HL-60 (cell line): ENCODE data around the gene ELOVL6.

Source experiments
- DNase-seq, 2 experiments: peaks; one replicate each; pipeline ENCODE4 v3.0.0-alpha.2; 2010 to 2020; ENCODE audit warnings: low read depth in 1 of 2, low spot score in 1 of 2
- H3K27ac ChIP-seq: fragments of 250-450 bp; sonication (Bioruptor Pico); replicated peaks from 2 replicates; pipeline ENCODE4 v1.5.1; 2020; ENCODE audit warnings: mild to moderate bottlenecking, moderate library complexity
- H3K27me3 ChIP-seq: fragments of 250-450 bp; sonication (Bioruptor Pico); 2 replicates; pipeline ENCODE4 v1.5.1; 2021; ENCODE audit warnings: mild to moderate bottlenecking, moderate library complexity; ENCODE audit not compliant: insufficient read depth, poor library complexity, severe bottlenecking
- H3K4me3 ChIP-seq: replicated peaks from 2 replicates; pipeline ENCODE4 v1.5.1; 2011; ENCODE audit warnings: mild to moderate bottlenecking, control low read depth, low read length; ENCODE audit not compliant: insufficient read depth
- CTCF ChIP-seq: IDR thresholded peaks from one replicate; pipeline ENCODE4 v1.5.1; 2011; ENCODE audit warnings: low read length, control low read depth, inconsistent platforms; ENCODE audit not compliant: insufficient read depth
- GABPA ChIP-seq: IDR thresholded peaks from 2 replicates; pipeline ENCODE4 v1.6.1; 2012; ENCODE audit warnings: low read depth
- POLR2AphosphoS5 ChIP-seq: IDR thresholded peaks from 2 replicates; pipeline ENCODE4 v1.6.1; 2012; ENCODE audit warnings: low read depth
- REST ChIP-seq: IDR thresholded peaks from 2 replicates; pipeline ENCODE4 v1.6.1; 2012; ENCODE audit warnings: low read depth; ENCODE audit not compliant: insufficient replicate concordance
- SPI1 ChIP-seq: IDR thresholded peaks from 2 replicates; pipeline ENCODE4 v1.6.1; 2012; ENCODE audit warnings: low read depth, mild to moderate bottlenecking, borderline replicate concordance

Gene ELOVL6

DNA sequence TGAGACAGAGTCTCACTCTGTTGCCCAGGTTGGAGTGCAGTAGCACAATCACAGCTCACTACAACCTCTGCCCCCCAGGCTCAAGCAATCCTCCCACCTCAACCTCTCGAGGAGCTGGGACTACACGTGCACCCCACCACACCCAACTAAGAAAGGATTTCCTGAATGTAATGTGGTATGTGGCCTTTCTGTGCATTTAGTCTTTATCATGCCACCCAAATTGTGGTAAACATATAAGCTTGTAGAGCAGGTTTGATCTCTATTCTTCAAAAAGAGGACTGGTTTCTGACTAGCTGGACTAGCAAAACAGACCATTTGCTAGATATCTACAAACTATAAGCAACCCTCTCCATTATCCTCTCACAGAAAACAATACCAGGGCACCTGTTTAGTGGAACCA lies 33.6 kb downstream of the ELOVL6 start:
- no peak overlapping the region for H3K4me3 ChIP-seq
- TF ChIP-seq CTCF (no peak), SPI1 (no peak), REST (no peak), GABPA (no peak), POLR2AphosphoS5 (no peak)
- H3K27me3 ChIP-seq = no peaks in the 10 kb centered on the region
- H3K27ac ChIP-seq = no peak overlapping the region
- no peak for DNase-seq

DNA sequence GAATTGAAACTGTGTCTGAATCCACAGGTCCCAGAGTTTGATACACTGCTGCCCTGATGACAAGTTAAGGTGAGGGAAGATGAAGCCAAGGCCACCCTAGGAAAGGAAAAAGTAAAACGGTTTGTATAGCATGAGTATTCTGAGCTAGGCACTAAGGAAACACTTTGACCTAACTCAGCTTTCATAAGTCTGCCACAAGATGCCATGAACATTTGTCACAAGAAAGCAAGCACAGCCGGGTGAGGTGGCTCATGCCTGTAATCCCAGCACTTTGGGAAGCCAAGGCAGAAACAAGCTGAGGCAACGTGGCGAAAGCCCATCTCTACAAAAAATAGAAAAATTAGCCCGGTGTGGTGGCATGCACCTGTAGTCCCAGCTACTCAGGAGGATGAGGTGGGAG lies 34.2 kb downstream of the ELOVL6 start:
- DNase-seq = no peak
- no peak for TF ChIP-seq CTCF
- no peak for TF ChIP-seq SPI1
- TF ChIP-seq GABPA = no peak
- Histone ChIP-seq H3K4me3 (no peak overlapping the region), H3K27me3 (no peaks in the 10 kb centered on the region), H3K27ac (no peak overlapping the region)

- no peak for DNase-seq
- Histone ChIP-seq H3K4me3 (no peak overlapping the region), H3K27ac (no peak overlapping the region), H3K27me3 (no peaks in the 10 kb centered on the region)
- TF ChIP-seq POLR2AphosphoS5 (no peak), SPI1 (no peak), GABPA (no peak), CTCF (no peak), REST (no peak)
Measured at GRCh38 chr4:110163327-110164069, 34.9 kb downstream of the ELOVL6 start.

GRCh38 chr4:110160618-110161017 lies 37.8 kb downstream of the ELOVL6 start:
- H3K27me3 ChIP-seq = no peaks in the 10 kb centered on the region
- no peak overlapping the region for H3K4me3 ChIP-seq
- no peak overlapping the region for H3K27ac ChIP-seq
- TF ChIP-seq REST (no peak), GABPA (no peak), SPI1 (no peak), CTCF (no peak), POLR2AphosphoS5 (no peak)
- no peak for DNase-seq
